A549 (cell line): ENCODE data around the gene CALN1.

Experiments
- CTCF ChIP-seq: fragments of >200 bp; sonication (Bioruptor Twin); formaldehyde crosslinking; IDR thresholded peaks from 3 replicates; pipeline ENCODE4 v1.5.1; 2016
- KDM1A ChIP-seq: fragments of 200-600 bp; sonication (generic); IDR thresholded peaks from 2 replicates; pipeline ENCODE4 v1.6.1; 2016; ENCODE audit warnings: low read depth, mild to moderate bottlenecking
- RARB ChIP-seq: fragments of 250-450 bp; sonication (Bioruptor Pico); IDR thresholded peaks from 2 replicates; pipeline ENCODE4 v1.8.0; 2021; ENCODE audit warnings: mild to moderate bottlenecking, moderate library complexity

DNA sequence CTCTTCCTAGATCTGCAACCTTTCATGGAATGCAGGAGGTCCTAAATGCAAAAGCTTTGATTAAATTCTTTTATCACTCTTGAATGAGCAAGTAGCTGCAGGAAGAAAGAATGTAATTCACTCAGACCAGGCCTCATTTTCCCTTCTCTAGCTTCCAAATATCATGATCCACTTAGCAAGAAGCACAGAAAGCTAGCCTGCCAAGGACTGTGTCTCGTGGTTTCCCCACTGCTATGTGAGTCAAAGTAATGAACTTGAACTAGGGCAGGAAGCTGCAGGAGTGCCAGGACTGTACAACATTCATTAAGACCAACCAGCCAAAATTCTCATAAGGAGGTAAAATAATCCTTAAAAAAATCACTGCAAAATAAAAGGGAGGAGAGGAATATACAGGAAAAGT lies 379.2 kb downstream of the CALN1 start:
- TF ChIP-seq CTCF (no peak), RARB (CRISPR knock-in tag) (no peak), KDM1A (no peak)
